AG10803 (cell line): ENCODE data around the gene TUT4.
A peak's percentile ranks its signal among the peaks of the same experiment; 100 is the strongest.

ENCODE experiments used
- DNase-seq: peaks from one replicate; pipeline ENCODE4 v3.0.0; 2010; ENCODE audit warnings: low read depth
- H3K4me3 ChIP-seq: 2 replicates; pipeline ENCODE4 v1.5.1; 2011; ENCODE audit warnings: mild to moderate bottlenecking, low read length, control low read depth
- TF ChIP-seq, protein P1 (sequence below): conservative IDR thresholded peaks from 2 replicates; pipeline ENCODE4 v1.5.1; 2011; ENCODE audit warnings: mild to moderate bottlenecking, low read length, control low read depth, inconsistent platforms

TUT4 gene, protein sequence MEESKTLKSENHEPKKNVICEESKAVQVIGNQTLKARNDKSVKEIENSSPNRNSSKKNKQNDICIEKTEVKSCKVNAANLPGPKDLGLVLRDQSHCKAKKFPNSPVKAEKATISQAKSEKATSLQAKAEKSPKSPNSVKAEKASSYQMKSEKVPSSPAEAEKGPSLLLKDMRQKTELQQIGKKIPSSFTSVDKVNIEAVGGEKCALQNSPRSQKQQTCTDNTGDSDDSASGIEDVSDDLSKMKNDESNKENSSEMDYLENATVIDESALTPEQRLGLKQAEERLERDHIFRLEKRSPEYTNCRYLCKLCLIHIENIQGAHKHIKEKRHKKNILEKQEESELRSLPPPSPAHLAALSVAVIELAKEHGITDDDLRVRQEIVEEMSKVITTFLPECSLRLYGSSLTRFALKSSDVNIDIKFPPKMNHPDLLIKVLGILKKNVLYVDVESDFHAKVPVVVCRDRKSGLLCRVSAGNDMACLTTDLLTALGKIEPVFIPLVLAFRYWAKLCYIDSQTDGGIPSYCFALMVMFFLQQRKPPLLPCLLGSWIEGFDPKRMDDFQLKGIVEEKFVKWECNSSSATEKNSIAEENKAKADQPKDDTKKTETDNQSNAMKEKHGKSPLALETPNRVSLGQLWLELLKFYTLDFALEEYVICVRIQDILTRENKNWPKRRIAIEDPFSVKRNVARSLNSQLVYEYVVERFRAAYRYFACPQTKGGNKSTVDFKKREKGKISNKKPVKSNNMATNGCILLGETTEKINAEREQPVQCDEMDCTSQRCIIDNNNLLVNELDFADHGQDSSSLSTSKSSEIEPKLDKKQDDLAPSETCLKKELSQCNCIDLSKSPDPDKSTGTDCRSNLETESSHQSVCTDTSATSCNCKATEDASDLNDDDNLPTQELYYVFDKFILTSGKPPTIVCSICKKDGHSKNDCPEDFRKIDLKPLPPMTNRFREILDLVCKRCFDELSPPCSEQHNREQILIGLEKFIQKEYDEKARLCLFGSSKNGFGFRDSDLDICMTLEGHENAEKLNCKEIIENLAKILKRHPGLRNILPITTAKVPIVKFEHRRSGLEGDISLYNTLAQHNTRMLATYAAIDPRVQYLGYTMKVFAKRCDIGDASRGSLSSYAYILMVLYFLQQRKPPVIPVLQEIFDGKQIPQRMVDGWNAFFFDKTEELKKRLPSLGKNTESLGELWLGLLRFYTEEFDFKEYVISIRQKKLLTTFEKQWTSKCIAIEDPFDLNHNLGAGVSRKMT (N-terminal part only)

DNA sequence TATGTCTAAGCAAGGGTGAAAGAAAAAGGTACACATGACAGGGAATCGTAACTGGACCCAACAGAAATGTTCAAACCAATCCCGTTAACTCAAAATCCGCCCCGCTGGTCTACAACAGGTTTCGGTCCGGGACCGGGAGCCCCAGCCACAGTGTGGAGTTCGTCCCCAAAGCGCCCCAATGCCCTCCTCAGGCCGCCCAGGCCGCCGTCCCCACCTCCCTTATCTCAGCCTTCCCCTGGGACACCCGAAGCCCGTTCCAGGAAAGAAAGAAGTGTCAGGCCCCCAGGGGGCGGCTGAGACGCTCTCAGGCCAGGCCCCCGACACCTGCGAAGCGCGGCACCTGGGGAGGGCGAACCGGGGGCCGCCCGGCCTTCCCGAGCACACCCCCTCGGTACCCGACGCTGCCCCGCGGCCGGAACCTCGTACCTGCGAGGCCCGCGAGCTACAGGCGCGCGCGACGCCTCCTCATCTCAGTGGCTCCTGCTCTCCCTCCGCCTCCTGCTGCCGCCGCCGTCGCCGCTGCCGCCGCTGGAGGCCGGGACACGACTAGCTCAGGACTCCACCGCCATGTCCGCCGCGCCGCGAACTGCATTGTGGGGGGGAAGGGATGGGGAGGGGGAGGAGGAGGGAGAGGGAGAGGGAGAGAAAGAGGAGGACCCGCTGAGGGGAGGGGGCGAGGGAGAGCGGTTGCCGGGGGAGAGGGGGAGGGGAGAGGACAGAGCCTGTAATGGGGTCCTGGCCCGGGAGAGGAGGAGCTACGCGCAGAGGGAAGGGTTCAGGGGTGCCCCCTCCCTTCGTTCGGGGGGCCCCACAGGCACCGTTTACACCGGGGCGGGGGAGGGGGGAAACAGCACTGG is at the start of gene TUT4:
Gene TUT4, minus strand, starts transcription at position 588 of the 857 bp plus-strand sequence. CDS start 26,812 bp downstream, outside the sequence.
- DNase-seq, result peak; percentile 70
- H3K4me3 ChIP-seq, result peak within 1 kb of the TSS; percentile 81
- TF ChIP-seq, protein P1, sequence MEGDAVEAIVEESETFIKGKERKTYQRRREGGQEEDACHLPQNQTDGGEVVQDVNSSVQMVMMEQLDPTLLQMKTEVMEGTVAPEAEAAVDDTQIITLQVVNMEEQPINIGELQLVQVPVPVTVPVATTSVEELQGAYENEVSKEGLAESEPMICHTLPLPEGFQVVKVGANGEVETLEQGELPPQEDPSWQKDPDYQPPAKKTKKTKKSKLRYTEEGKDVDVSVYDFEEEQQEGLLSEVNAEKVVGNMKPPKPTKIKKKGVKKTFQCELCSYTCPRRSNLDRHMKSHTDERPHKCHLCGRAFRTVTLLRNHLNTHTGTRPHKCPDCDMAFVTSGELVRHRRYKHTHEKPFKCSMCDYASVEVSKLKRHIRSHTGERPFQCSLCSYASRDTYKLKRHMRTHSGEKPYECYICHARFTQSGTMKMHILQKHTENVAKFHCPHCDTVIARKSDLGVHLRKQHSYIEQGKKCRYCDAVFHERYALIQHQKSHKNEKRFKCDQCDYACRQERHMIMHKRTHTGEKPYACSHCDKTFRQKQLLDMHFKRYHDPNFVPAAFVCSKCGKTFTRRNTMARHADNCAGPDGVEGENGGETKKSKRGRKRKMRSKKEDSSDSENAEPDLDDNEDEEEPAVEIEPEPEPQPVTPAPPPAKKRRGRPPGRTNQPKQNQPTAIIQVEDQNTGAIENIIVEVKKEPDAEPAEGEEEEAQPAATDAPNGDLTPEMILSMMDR, result no peak

DNA sequence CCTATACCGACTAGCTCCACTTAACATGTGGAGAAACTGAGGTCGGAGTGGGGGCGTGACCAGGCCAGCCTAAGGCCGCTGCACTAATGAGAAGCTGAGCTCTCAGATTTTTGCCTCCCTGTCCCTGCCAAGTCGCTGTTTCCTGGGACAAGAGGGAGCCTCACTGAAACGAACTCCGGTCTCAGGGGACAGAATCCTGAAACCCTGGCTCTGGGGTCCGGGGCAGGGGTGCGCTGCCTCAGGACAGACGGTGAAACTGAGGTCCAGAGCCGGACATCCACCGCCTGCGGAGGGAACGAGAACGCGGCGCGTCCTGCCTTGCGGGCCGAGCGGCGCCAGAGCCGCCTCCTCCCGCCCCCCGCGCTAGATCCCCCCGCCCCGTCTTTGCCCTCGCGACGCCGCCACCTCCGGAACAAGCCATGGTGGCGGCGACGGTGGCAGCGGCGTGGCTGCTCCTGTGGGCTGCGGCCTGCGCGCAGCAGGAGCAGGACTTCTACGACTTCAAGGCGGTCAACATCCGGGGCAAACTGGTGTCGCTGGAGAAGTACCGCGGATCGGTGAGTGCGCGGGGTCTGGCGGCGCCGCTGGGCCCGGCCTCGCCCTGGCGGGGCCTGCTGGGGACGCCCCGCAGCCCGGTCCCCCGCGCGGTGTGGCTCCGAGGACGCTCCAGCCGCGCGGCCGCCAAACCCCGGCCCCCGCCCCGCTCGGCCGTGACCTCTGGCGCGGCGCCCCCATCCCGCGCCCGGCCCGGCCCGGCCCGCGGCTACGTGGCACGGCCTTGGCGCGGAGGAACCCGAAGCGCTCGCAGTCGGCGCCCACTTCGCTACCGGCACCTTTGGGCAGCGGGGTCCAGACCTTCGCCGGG is 49.3 kb upstream of the TUT4 start, which contains the start of gene GPX7:
Gene GPX7, plus strand, starts transcription at position 381 of the 865 bp plus-strand sequence. Its CDS starts 39 bp downstream, at position 420.
- DNase-seq, result peak; percentile 71
- peak within 1 kb of the TSS; percentile 67 for H3K4me3 ChIP-seq
- TF ChIP-seq, protein P1, result no peak

DNA sequence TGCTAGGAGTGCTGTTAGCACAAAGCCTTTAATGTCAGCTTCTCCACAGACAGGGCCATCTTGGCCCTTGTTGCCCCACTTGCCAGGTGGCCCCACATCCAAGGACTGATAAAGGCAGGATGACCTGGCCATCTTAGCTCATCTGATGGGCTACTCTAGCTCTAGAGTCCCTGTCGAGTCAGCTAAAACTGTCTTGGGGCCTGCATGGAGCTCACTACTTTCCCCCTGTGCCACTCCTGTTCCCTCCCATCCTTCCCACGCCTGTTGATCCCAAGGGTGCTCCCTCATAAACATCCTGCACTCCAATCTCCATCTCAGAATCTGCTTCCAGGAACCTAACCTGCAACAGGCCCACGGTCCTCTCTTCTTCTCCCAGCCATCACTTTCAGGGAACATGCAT is 48.6 kb upstream of the TUT4 start:
- TF ChIP-seq, protein P1, result no peak
- no peak for DNase-seq
- peak overlapping the region; percentile 62 for H3K4me3 ChIP-seq

DNA sequence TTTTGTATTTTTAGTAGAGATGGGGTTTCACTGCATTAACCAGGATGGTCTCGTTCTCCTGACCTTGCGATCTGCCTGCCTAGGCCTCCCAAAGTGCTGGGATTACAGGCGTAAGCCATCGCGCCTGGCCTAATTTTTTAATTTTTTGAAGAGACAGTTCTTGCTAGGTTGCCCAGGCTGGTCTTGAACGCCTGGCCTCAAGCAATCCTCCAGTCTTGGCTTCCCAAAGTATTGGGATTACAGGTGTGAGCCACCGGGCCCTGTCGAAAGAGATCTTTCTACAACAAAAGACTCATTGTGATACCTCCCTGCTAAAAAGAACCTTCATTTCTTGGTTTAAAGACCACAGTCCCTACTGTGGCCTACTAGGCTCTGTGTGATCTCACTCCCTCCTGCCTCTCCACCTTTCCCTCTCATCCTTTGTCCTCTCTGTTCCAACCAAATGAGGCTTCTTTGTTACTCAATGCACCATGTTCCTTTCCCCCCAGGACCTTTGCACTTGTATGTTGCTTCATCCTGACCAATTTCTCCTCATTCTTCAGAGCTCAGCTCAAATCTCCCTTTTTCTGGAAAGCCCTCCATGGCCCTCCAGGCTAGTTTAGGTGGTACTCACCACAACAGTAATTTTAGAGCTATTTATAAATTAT is 47.8 kb upstream of the TUT4 start:
- H3K4me3 ChIP-seq, result no peak overlapping the region
- TF ChIP-seq, protein P1, result no peak
- DNase-seq, result no peak

DNA sequence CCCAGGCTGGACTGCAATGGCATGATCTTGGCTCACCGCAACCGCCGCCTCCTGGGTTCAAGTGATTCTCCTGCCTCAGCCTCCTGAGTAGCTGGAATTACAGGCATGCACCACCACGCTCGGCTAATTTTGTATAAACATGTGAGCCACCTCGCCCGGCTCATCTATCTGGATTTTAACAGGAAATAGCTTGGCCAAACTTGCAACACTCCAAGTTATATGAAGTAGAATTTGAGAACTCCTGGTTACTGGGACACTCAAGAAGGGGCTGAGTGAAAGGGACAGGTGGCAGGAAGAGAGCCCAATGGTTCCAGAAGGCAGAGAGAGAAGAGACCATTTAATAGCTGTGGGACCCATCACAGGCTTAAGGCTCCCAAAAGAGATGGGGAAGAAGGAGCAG is 46.3 kb upstream of the TUT4 start:
- DNase-seq, result no peak
- H3K4me3 ChIP-seq, result no peak overlapping the region
- TF ChIP-seq, protein P1, result no peak
